HEK293T (cell line): ENCODE data around the gene SCYL1.

Source experiments
- BHLHE40 ChIP-seq: fragments of 450-650 bp; IDR thresholded peaks from 2 replicates; pipeline ENCODE4 v1.6.1; 2016; ENCODE audit warnings: mild to moderate bottlenecking, moderate library complexity, borderline replicate concordance
- CTBP1 ChIP-seq: fragments of 450-650 bp; IDR thresholded peaks from 2 replicates; pipeline ENCODE4 v1.6.1; 2016; ENCODE audit warnings: borderline replicate concordance
- ELF4 ChIP-seq: fragments of 450-650 bp; IDR thresholded peaks from 2 replicates; pipeline ENCODE4 v1.6.1; 2017; ENCODE audit warnings: antibody characterized with exemption
- FOXA1 ChIP-seq: fragments of 450-650 bp; IDR thresholded peaks from 2 replicates; pipeline ENCODE4 v1.6.1; 2016; ENCODE audit warnings: mild to moderate bottlenecking
- FOXK2 ChIP-seq: fragments of 450-650 bp; IDR thresholded peaks from 2 replicates; pipeline ENCODE4 v1.6.1; 2016; ENCODE audit warnings: mild to moderate bottlenecking
- L3MBTL2 ChIP-seq: fragments of 450-650 bp; conservative IDR thresholded peaks from 2 replicates; pipeline ENCODE4 v1.6.1; 2016; ENCODE audit warnings: mild to moderate bottlenecking
- LEF1 ChIP-seq: fragments of 450-650 bp; IDR thresholded peaks from 2 replicates; pipeline ENCODE4 v1.6.1; 2017; ENCODE audit warnings: mild to moderate bottlenecking, borderline replicate concordance
- SP1 ChIP-seq: fragments of 450-650 bp; IDR thresholded peaks from 2 replicates; pipeline ENCODE4 v1.6.1; 2017
- SUZ12 ChIP-seq: fragments of 450-650 bp; IDR thresholded peaks from 2 replicates; pipeline ENCODE4 v1.6.1; 2016; ENCODE audit warnings: mild to moderate bottlenecking

DNA sequence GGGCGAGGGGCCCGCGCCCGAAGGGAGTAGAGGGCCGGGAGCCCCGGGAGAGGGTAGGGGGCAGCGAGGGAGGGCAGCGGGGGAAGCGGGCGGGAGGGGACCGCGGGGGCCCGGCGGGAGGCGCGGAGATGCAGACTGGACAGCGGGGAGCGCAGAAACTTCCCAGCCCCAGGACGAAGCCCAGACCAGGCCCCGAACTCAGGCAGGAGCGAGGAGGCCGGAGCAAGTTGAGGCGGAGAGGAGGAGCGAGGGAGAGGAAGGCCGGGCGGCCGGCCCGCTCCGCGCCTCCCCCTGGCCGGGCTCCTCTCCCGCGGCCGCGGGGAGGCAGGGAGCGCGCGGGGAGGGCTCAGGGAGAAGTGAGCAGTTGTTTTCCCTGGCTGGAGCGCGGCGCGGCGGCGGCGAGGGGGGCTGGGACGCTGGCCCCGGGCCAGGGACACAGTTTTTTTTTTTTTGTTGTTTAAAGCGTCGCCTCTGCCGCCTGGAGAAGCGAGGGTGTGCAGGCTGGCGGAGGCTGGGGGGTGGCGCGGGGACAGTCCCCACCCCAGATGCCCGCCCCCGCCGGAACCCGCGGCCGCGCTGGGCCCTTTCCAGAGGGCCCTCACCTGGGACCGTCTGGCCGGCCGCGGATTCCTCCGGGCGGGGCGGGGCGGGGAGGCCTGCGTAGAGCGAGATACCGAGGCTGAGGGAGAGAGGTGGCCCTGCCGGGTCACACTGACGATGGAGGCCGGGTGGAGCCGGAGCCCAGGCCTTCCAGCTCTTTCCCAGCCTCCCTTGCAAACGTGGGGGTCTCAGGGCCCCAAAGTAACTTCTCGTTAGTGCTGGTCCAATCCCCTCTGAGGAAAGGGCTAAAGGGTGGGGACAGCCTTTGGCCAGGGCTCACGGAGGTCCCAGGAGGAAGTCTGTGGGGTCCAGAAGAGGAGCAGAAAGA lies 33.4 kb downstream of the SCYL1 start, which contains the start of gene LTBP3:
- TF ChIP-seq CTBP1, result no peak
- no peak for TF ChIP-seq FOXA1
- no peak for TF ChIP-seq SP1
- no peak for TF ChIP-seq FOXK2
- no peak for TF ChIP-seq L3MBTL2
- no peak for TF ChIP-seq LEF1
- TF ChIP-seq BHLHE40, result no peak
- TF ChIP-seq SUZ12, result no peak
- no peak for TF ChIP-seq ELF4
